GM18526 (cell line): ENCODE data around the gene IRS1.

ENCODE experiments used
- POLR2A ChIP-seq: IDR thresholded peaks from 3 replicates; pipeline ENCODE4 v1.6.1; 2011; ENCODE audit not compliant: insufficient read length; ENCODE audit errors: extremely low read depth

Gene IRS1

GRCh38 chr2:226683944-226684562, 115.6 kb downstream of the IRS1 start:
- TF ChIP-seq POLR2A = no peak

GRCh38 chr2:226683196-226683595, 116.4 kb downstream of the IRS1 start:
- TF ChIP-seq POLR2A = no peak
